Fibroblast of skin of abdomen (primary cell): ENCODE data around the gene ROCK2.

Source experiments
- DNase-seq: peaks from one replicate; pipeline ENCODE4 v3.0.0-alpha.2; 2013

Gene ROCK2

GRCh38 chr2:11307764-11308415 lies 36.5 kb downstream of the ROCK2 start:
- no peak for DNase-seq

- peak; percentile 85 for DNase-seq
Measured at GRCh38 chr2:11305958-11306357, 38.5 kb downstream of the ROCK2 start.

- DNase-seq: no peak
Measured at GRCh38 chr2:11305338-11305737, 39.1 kb downstream of the ROCK2 start.

- DNase-seq: no peak
Measured at GRCh38 chr2:11304476-11304875, 40.0 kb downstream of the ROCK2 start.

- no peak for DNase-seq
Measured at GRCh38 chr2:11303290-11304013, 41.0 kb downstream of the ROCK2 start.

GRCh38 chr2:11299439-11299838 lies 45.0 kb downstream of the ROCK2 start:
- no peak for DNase-seq

- DNase-seq: no peak
Measured at GRCh38 chr2:11298592-11298991, 45.8 kb downstream of the ROCK2 start.

- DNase-seq: no peak
Measured at GRCh38 chr2:11296401-11296800, 48.0 kb downstream of the ROCK2 start.

GRCh38 chr2:11292464-11293255 lies 51.8 kb downstream of the ROCK2 start:
- peak; percentile 11 for DNase-seq

GRCh38 chr2:11290713-11291112 lies 53.7 kb downstream of the ROCK2 start:
- no peak for DNase-seq

GRCh38 chr2:11290211-11290610 lies 54.2 kb downstream of the ROCK2 start:
- no peak for DNase-seq

- no peak for DNase-seq
Measured at GRCh38 chr2:11288431-11288830, 56.0 kb downstream of the ROCK2 start.

GRCh38 chr2:11286749-11287148 lies 57.7 kb downstream of the ROCK2 start:
- peak; percentile 23 for DNase-seq

- no peak for DNase-seq
Measured at GRCh38 chr2:11286323-11286722, 58.1 kb downstream of the ROCK2 start.

GRCh38 chr2:11285499-11285898 lies 58.9 kb downstream of the ROCK2 start:
- no peak for DNase-seq

- no peak for DNase-seq
Measured at GRCh38 chr2:11281186-11281585, 63.2 kb downstream of the ROCK2 start.

GRCh38 chr2:11280713-11281112 lies 63.7 kb downstream of the ROCK2 start:
- DNase-seq: no peak

GRCh38 chr2:11279398-11279797 lies 65.0 kb downstream of the ROCK2 start:
- no peak for DNase-seq

- DNase-seq: no peak
Measured at GRCh38 chr2:11278219-11278618, 66.2 kb downstream of the ROCK2 start.

GRCh38 chr2:11275910-11276309 lies 68.5 kb downstream of the ROCK2 start:
- no peak for DNase-seq

- DNase-seq: peak; percentile 75
Measured at GRCh38 chr2:11270891-11271290, 73.5 kb downstream of the ROCK2 start.

- DNase-seq: no peak
Measured at GRCh38 chr2:11267931-11268330, 76.5 kb downstream of the ROCK2 start.

- no peak for DNase-seq
Measured at GRCh38 chr2:11264818-11265217, 79.6 kb downstream of the ROCK2 start.

GRCh38 chr2:11264007-11264406 lies 80.4 kb downstream of the ROCK2 start:
- DNase-seq: no peak
